ENCODE results near the gene DGKK. TPM values are rescaled to one million over a fixed set of nuclear protein-coding genes. Genes with fewer than 3 reads are reported as not detected.

The DGKK gene
- total and polyA plus RNA-seq, 2 donors (not counting 1 experiment from before 2014, with no cell fraction given), result 0.01 TPM; not detected in 1

- Histone ChIP-seq H2AFZ (ENCODE audit: insufficient read depth, low read depth, low read length, poor library complexity, severe bottlenecking) (no peak overlapping the region), H3K4me1 (ENCODE audit: control insufficient read depth in 2 of 2, insufficient read depth in 2 of 2, low read length in 2 of 2) (no peaks in the 10 kb centered on the region), H3K9me3 (ENCODE audit: control extremely low read depth in 1 of 3, control insufficient read depth in 2 of 3, insufficient read depth in 1 of 3, low read length in 2 of 3) (no peaks in the 10 kb centered on the region), H3K27me3 (replicated peaks in 1 of 4; ENCODE audit: control extremely low read depth in 1 of 4, control insufficient read depth in 3 of 4, insufficient read depth in 4 of 4, low read length in 3 of 4) (peaks cover 0 to 33% (median 7%) of the 10 kb centered on the region in 4 experiments), H4K20me1 (ENCODE audit: control insufficient read depth, insufficient read depth, low read length, poor library complexity, severe bottlenecking) (no peaks in the 10 kb centered on the region), H3K27ac (ENCODE audit: low read length in 2 of 2) (no peak overlapping the region), H3K9ac (ENCODE audit: low read length) (no peak overlapping the region), H3K4me2 (replicated peaks; ENCODE audit: low read depth, low read length, poor library complexity, severe bottlenecking) (no peak overlapping the region), H3K79me2 (ENCODE audit: control insufficient read depth, insufficient read depth, low read length) (no peaks in the 10 kb centered on the region), H3K36me3 (replicated peaks in 1 of 2; ENCODE audit: control extremely low read depth in 1 of 2, control insufficient read depth in 1 of 2, extremely low read depth in 1 of 2, insufficient read depth in 2 of 2, low read length in 1 of 2) (no peaks in the 10 kb centered on the region), H3K4me3 (ENCODE audit: control extremely low read depth in 1 of 5, extremely low read depth in 1 of 5, insufficient read depth in 1 of 5, low read depth in 2 of 5, low read length in 4 of 5) (no peak overlapping the region)
- TF ChIP-seq EZH2 (IDR thresholded peaks at IDR 0.05; ENCODE audit: borderline replicate concordance, insufficient read depth, low read depth, low read length, poor library complexity, severe bottlenecking) (no peak), CTCF (IDR thresholded peaks at IDR 0.05) (no peak)
- no peak for DNase-seq
- intact Hi-C loops (cut with micrococcal nuclease), result no loop called here
- 3% methylated on average over 24 of the region's 24 CpGs for WGBS (ENCODE audit: insufficient coverage)
- POLR2A ChIA-PET, result no interaction called here
- no peaks in the 10 kb centered on the region for H3K9me3 Mint-ChIP-seq (ENCODE audit: insufficient read depth)
- H3K27me3 Mint-ChIP-seq, result peaks cover 30% of the 10 kb centered on the region
- CTCF ChIA-PET, result no interaction called here
- peaks cover 2% of the 10 kb centered on the region for H3K4me1 Mint-ChIP-seq
- no peak overlapping the region for H3K4me3 Mint-ChIP-seq
- no peak for ATAC-seq (ENCODE audit: low read depth)
- no peak overlapping the region for H3K27ac Mint-ChIP-seq
These were observed 1.4 kb downstream of the DGKK start for GRCh38 chrX:50469206-50469605.

GRCh38 chrX:50459615-50460014 is 11.0 kb downstream of the DGKK start:
- H3K27me3 ChIP-seq (replicated peaks in 1 of 4; ENCODE audit: control extremely low read depth in 1 of 4, control insufficient read depth in 3 of 4, insufficient read depth in 4 of 4, low read length in 3 of 4), result no peaks in the 10 kb centered on the region
- no peaks in the 10 kb centered on the region for H3K4me1 ChIP-seq (ENCODE audit: control insufficient read depth in 2 of 2, insufficient read depth in 2 of 2, low read length in 2 of 2)
- no peak overlapping the region for H3K4me2 ChIP-seq (replicated peaks; ENCODE audit: low read depth, low read length, poor library complexity, severe bottlenecking)
- H3K4me3 Mint-ChIP-seq, result no peak overlapping the region
- H3K27ac Mint-ChIP-seq, result no peak overlapping the region
- WGBS (ENCODE audit: insufficient coverage), result no CpG with 5 or more reads among the region's 1 CpG
- H3K9me3 ChIP-seq (ENCODE audit: control extremely low read depth in 1 of 3, control insufficient read depth in 2 of 3, insufficient read depth in 1 of 3, low read length in 2 of 3), result no peaks in the 10 kb centered on the region
- no peak for DNase-seq
- intact Hi-C loops (cut with micrococcal nuclease), result no loop called here
- TF ChIP-seq EZH2 (IDR thresholded peaks at IDR 0.05; ENCODE audit: borderline replicate concordance, insufficient read depth, low read depth, low read length, poor library complexity, severe bottlenecking) (no peak), CTCF (IDR thresholded peaks at IDR 0.05) (no peak)
- ChIA-PET POLR2A (no interaction called here), CTCF (no interaction called here)
- H3K79me2 ChIP-seq (ENCODE audit: control insufficient read depth, insufficient read depth, low read length), result no peaks in the 10 kb centered on the region
- H3K4me3 ChIP-seq (ENCODE audit: control extremely low read depth in 1 of 5, extremely low read depth in 1 of 5, insufficient read depth in 1 of 5, low read depth in 2 of 5, low read length in 4 of 5), result no peak overlapping the region
- no peaks in the 10 kb centered on the region for H3K27me3 Mint-ChIP-seq
- H3K36me3 ChIP-seq (replicated peaks in 1 of 2; ENCODE audit: control extremely low read depth in 1 of 2, control insufficient read depth in 1 of 2, extremely low read depth in 1 of 2, insufficient read depth in 2 of 2, low read length in 1 of 2), result no peaks in the 10 kb centered on the region
- no peak overlapping the region for H2AFZ ChIP-seq (ENCODE audit: insufficient read depth, low read depth, low read length, poor library complexity, severe bottlenecking)
- H3K4me1 Mint-ChIP-seq, result no peaks in the 10 kb centered on the region
- no peak overlapping the region for H3K9ac ChIP-seq (ENCODE audit: low read length)
- ATAC-seq (ENCODE audit: low read depth), result no peak
- H3K27ac ChIP-seq (ENCODE audit: low read length in 2 of 2), result no peak overlapping the region
- no peaks in the 10 kb centered on the region for H3K9me3 Mint-ChIP-seq (ENCODE audit: insufficient read depth)
- no peaks in the 10 kb centered on the region for H4K20me1 ChIP-seq (ENCODE audit: control insufficient read depth, insufficient read depth, low read length, poor library complexity, severe bottlenecking)
